Measurements from ENCODE around the gene ANKMY1. TPM values are rescaled to one million over a fixed set of nuclear protein-coding genes. Genes with fewer than 3 reads are reported as not detected.

The ANKMY1 gene
- total and polyA plus RNA-seq, 2 experiments from 2014 or later: 2.3 to 8.9 TPM

DNA sequence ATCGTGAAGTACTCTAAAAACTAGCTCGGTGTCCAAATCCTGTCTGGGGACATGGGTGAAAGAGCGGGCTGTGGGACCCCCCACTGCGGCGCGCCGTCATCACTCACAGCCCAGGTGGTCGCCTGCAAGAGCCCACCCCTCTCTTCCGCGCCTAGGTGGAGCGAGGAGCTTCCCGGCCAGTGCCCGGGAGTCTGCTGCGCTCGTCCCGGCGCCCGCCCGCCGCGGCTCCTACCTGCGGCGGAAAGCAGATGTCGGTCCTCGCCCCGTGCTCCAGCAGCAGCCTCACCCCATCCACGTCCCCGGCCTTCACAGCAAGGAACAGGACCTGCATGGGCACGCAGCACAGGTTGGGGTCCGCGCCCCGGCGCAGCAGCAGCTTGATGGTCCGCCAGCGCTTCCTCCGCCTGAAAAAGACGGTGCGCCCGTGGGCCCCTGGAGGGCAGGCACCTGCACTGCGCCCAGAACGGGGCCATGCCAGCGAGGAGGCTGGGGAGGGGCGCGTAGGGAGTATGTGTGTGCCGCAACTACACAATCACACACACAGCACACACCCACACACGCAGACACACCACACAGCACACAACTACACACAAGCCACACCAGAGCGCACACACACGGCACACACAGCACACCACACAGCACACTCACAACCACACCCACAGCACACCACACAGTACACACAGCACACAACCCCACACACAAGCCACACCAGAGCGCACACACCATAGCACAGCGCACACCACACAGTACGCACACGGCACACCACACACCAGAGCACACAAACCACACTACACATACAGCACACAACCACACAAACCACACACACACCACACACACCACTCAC, 37.4 kb downstream of the ANKMY1 start:
- peak overlapping the region; percentile 72 for H3K4me3 Mint-ChIP-seq
- Histone ChIP-seq H3K27ac (ENCODE audit: low read depth) (no peak overlapping the region), H3F3A (replicated peaks; ENCODE audit: low read depth) (no peaks in the 10 kb centered on the region), H3K79me2 (replicated peaks; ENCODE audit: insufficient read depth) (no peaks in the 10 kb centered on the region), H3K4me3 (peak overlapping the region; percentile 56), H4K20me1 (replicated peaks; ENCODE audit: insufficient read depth) (no peaks in the 10 kb centered on the region), H3K36me3 (ENCODE audit: insufficient read depth) (no peaks in the 10 kb centered on the region), H3K4me2 (peak overlapping the region; percentile 86), H2AFZ (peak overlapping the region; percentile 49), H3K4me1 (ENCODE audit: insufficient read depth) (peaks cover 7% of the 10 kb centered on the region), H3K9me2 (ENCODE audit: insufficient read depth) (no peaks in the 10 kb centered on the region), H3K27me3 (ENCODE audit: insufficient read depth) (peaks cover 17% of the 10 kb centered on the region)
- H3K4me1 Mint-ChIP-seq: peaks cover 19% of the 10 kb centered on the region
- peaks cover 24% of the 10 kb centered on the region for H3K27me3 Mint-ChIP-seq (ENCODE audit: insufficient read depth, low read depth, poor library complexity)
- peak; percentile 93 for ATAC-seq
- peak; percentile 76 for DNase-seq (ENCODE audit: low spot score)
- TF ChIP-seq EZH2phosphoT487 (IDR thresholded peaks at IDR 0.05; ENCODE audit: unreplicated experiment) (no peak), CREB1 (CRISPR knock-in tag; IDR thresholded peaks at IDR 0.05; ENCODE audit: low read depth) (0 out of 2 replicates have a peak, but pooled peaks have one; percentile 45)
- TF ChIP-seq, protein P1, sequence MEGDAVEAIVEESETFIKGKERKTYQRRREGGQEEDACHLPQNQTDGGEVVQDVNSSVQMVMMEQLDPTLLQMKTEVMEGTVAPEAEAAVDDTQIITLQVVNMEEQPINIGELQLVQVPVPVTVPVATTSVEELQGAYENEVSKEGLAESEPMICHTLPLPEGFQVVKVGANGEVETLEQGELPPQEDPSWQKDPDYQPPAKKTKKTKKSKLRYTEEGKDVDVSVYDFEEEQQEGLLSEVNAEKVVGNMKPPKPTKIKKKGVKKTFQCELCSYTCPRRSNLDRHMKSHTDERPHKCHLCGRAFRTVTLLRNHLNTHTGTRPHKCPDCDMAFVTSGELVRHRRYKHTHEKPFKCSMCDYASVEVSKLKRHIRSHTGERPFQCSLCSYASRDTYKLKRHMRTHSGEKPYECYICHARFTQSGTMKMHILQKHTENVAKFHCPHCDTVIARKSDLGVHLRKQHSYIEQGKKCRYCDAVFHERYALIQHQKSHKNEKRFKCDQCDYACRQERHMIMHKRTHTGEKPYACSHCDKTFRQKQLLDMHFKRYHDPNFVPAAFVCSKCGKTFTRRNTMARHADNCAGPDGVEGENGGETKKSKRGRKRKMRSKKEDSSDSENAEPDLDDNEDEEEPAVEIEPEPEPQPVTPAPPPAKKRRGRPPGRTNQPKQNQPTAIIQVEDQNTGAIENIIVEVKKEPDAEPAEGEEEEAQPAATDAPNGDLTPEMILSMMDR (conservative IDR thresholded peaks at IDR 0.05; ENCODE audit: low read depth in 2 of 2): peak in 1 of 2 experiments; percentile 16; a peak in 2 of 4 replicates
- no peak overlapping the region for H3K27ac Mint-ChIP-seq
- H3K36me3 Mint-ChIP-seq (ENCODE audit: low read depth): peaks cover 34% of the 10 kb centered on the region
- H3K9me3 Mint-ChIP-seq: peaks cover 33% of the 10 kb centered on the region

DNA sequence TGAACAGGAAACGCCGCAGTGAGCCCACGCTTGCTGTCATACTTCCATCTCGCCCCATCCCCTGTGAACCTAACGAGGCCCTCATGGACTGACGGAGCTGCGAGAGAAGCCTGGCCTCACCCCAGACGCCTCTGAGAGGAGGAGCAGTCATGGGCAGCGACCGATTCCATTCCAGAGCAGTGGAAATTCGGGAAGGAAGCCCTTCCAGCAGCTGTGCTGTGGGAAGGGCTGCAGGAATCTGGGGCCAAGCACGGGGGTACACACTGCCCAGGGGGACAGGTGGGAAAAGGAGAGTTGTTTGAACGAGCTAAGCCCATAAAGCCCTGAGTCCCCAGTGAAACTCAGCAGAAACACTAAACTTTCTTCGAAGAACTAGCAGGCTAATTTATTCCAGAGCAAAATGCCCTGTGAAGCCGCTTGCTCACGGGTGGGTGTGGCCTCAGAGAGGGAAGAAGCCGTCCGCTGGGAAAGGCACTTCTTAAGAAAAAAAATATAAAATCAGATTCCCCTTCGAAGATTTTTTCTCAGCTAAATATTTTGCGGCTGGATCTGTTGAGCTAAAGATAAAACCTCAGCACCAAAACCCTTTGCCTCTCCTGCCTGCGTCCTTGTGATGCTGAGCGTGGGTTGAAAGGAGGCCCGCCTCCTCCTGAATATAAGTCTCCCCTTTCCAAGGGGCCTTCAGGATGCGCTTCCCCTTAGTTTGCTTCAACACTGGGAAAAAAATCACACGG, 38.2 kb downstream of the ANKMY1 start:
- H3K36me3 Mint-ChIP-seq (ENCODE audit: low read depth): peaks cover 26% of the 10 kb centered on the region
- H3K4me1 ChIP-seq (ENCODE audit: insufficient read depth): peaks cover 7% of the 10 kb centered on the region
- H3K4me1 Mint-ChIP-seq: peaks cover 19% of the 10 kb centered on the region
- H3K27ac Mint-ChIP-seq: no peak overlapping the region
- ATAC-seq: peak; percentile 34
- H3K27me3 Mint-ChIP-seq (ENCODE audit: insufficient read depth, low read depth, poor library complexity): peaks cover 27% of the 10 kb centered on the region
- peaks cover 17% of the 10 kb centered on the region for H3K27me3 ChIP-seq (ENCODE audit: insufficient read depth)
- H3K36me3 ChIP-seq (ENCODE audit: insufficient read depth): no peaks in the 10 kb centered on the region
- H3K27ac ChIP-seq (ENCODE audit: low read depth): no peak overlapping the region
- peak overlapping the region; percentile 56 for H3K4me3 ChIP-seq
- H3F3A ChIP-seq (replicated peaks; ENCODE audit: low read depth): no peaks in the 10 kb centered on the region
- peak overlapping the region; percentile 86 for H3K4me2 ChIP-seq
- H4K20me1 ChIP-seq (replicated peaks; ENCODE audit: insufficient read depth): no peaks in the 10 kb centered on the region
- H3K9me3 Mint-ChIP-seq: peaks cover 25% of the 10 kb centered on the region
- no peaks in the 10 kb centered on the region for H3K9me2 ChIP-seq (ENCODE audit: insufficient read depth)
- peak; percentile 29 for DNase-seq (ENCODE audit: low spot score)
- peak overlapping the region; percentile 72 for H3K4me3 Mint-ChIP-seq
- H2AFZ ChIP-seq: peak overlapping the region; percentile 49
- no peak for TF ChIP-seq STAT1 (IDR thresholded peaks at IDR 0.05; ENCODE audit: unreplicated experiment)
- no peaks in the 10 kb centered on the region for H3K79me2 ChIP-seq (replicated peaks; ENCODE audit: insufficient read depth)

DNA sequence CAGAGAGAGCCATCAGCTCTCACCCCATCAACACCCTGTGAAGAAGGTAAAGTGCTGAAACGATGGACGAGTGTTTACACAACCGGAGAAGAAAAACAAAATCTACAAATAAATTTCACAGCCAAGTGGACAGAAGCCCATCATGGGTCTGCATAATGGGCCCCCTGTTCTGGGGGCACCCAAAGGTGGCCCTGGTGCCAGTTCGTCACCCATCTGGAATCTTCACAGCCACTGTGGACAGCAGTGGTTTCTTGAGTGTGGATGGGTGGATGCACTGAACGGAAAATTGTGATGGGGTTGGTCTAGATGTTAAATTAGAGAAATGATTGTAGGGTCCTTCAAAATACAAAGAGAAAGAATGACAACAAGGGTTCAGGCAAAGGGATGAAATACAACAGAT, 38.8 kb downstream of the ANKMY1 start:
- no peak overlapping the region for H2AFZ ChIP-seq

More for the DNA sequence above, 38.8 kb downstream of the ANKMY1 start:
- peaks cover 19% of the 10 kb centered on the region for H3K9me3 Mint-ChIP-seq
- H3K4me3 ChIP-seq: no peak overlapping the region
- no peak overlapping the region for H3K27ac Mint-ChIP-seq
- no peaks in the 10 kb centered on the region for H3K79me2 ChIP-seq (replicated peaks; ENCODE audit: insufficient read depth)
- no peaks in the 10 kb centered on the region for H4K20me1 ChIP-seq (replicated peaks; ENCODE audit: insufficient read depth)
- H3K36me3 Mint-ChIP-seq (ENCODE audit: low read depth): peaks cover 20% of the 10 kb centered on the region
- H3K4me2 ChIP-seq: no peak overlapping the region
- peaks cover 27% of the 10 kb centered on the region for H3K27me3 Mint-ChIP-seq (ENCODE audit: insufficient read depth, low read depth, poor library complexity)
- DNase-seq (ENCODE audit: low spot score) (no peak), ATAC-seq (no peak)
- no peak overlapping the region for H3K27ac ChIP-seq (ENCODE audit: low read depth)
- H3K27me3 ChIP-seq (ENCODE audit: insufficient read depth): peaks cover 17% of the 10 kb centered on the region
- peak overlapping the region; percentile 72; the same call in 1 of the 3 replicates for H3K4me3 Mint-ChIP-seq
- H3K4me1 Mint-ChIP-seq: peaks cover 19% of the 10 kb centered on the region
- H3K36me3 ChIP-seq (ENCODE audit: insufficient read depth): no peaks in the 10 kb centered on the region
- peaks cover 7% of the 10 kb centered on the region for H3K4me1 ChIP-seq (ENCODE audit: insufficient read depth)
- H3F3A ChIP-seq (replicated peaks; ENCODE audit: low read depth): no peaks in the 10 kb centered on the region
- TF ChIP-seq EZH2 (IDR thresholded peaks at IDR 0.05; ENCODE audit: low read depth, unreplicated experiment): no peak
- H3K9me2 ChIP-seq (ENCODE audit: insufficient read depth): no peaks in the 10 kb centered on the region
